GM12865 (cell line): ENCODE measurements around the gene FAM3C.
A peak's percentile ranks its signal among the peaks of the same experiment; 100 is the strongest.
"Not testable (repeated sequence)": the region's sequence is repeated elsewhere in the genome, so short reads cannot be mapped to it uniquely, and the experiment has no call there.

Source experiments
- DNase-seq: peaks from one replicate; pipeline ENCODE4 v3.0.0; 2010; ENCODE audit warnings: low read depth
- H3K4me3 ChIP-seq: 2 replicates; pipeline ENCODE4 v1.5.1; 2011; ENCODE audit warnings: mild to moderate bottlenecking, low read depth, low read length, control low read depth
- TF ChIP-seq, protein P1 (sequence below): IDR thresholded peaks from 2 replicates; pipeline ENCODE4 v1.5.1; 2011; ENCODE audit warnings: low read length, control low read depth, low read depth, inconsistent platforms; ENCODE audit not compliant: insufficient read depth; ENCODE audit errors: missing control alignments

FAM3C gene

DNA sequence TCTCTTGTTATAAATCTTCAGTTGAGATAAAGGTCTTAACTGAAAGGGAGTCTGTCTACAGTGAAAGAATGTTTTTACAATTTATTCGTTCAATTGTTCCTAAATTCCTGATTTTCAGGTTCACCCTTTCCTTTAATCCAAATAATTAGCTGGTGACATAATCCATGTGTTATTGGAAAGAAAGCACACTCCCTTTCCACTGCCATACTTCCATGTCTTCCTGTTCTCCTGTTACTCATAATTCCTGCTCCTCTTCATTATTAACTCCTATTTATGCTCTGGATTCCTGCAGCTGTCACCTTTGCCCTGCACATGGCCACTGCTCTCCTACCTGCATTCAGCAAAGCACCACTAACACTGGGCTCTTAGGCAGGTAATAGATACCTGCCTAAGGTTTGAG, 40.0 kb upstream of the FAM3C start:
- TF ChIP-seq, protein P1, sequence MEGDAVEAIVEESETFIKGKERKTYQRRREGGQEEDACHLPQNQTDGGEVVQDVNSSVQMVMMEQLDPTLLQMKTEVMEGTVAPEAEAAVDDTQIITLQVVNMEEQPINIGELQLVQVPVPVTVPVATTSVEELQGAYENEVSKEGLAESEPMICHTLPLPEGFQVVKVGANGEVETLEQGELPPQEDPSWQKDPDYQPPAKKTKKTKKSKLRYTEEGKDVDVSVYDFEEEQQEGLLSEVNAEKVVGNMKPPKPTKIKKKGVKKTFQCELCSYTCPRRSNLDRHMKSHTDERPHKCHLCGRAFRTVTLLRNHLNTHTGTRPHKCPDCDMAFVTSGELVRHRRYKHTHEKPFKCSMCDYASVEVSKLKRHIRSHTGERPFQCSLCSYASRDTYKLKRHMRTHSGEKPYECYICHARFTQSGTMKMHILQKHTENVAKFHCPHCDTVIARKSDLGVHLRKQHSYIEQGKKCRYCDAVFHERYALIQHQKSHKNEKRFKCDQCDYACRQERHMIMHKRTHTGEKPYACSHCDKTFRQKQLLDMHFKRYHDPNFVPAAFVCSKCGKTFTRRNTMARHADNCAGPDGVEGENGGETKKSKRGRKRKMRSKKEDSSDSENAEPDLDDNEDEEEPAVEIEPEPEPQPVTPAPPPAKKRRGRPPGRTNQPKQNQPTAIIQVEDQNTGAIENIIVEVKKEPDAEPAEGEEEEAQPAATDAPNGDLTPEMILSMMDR: no peak
- DNase-seq: no peak
- H3K4me3 ChIP-seq: no peak overlapping the region

DNA sequence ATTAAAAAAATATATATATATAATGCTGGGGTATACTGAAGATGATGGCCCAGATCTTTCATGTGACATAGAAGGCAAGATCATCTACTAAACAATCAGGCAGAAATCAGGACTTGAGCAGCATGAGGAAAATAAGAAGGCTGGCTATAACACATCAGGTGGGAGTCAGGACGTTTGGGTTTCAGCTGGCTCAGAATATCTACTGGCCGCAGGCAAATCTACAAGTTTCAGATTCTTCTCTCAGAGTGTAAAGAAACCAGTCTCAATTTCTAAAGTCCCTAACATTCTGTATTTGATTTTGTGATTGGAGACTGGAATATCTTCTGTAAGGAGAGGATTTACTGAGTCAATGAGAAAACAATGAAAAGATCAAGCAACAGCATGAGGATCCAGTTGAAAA, 37.7 kb upstream of the FAM3C start:
- H3K4me3 ChIP-seq: no peak overlapping the region
- TF ChIP-seq, protein P1: no peak

DNA sequence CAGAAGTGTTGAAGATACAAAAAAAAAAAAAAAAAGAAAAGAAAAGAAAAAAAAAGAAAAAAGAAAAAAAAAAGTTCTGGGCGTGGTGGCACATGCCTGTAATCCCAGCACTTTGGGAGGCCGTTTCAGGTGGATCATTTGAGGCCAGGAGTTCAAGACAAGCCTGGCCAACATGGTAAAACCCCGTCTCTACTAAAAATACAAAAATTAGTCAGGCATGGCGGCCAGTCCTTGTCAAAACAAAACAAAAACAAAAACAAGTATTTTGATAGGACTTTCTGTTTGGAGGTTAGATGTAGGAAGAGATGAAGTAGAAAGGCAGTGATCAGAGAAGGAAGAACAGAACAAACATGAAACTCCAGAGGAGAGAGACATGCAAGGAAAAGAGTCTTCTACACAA, 36.4 kb upstream of the FAM3C start:
- peak; percentile 61 for DNase-seq

More for the DNA sequence above, 37.7 kb upstream of the FAM3C start:
- DNase-seq: peak; percentile 55

DNA sequence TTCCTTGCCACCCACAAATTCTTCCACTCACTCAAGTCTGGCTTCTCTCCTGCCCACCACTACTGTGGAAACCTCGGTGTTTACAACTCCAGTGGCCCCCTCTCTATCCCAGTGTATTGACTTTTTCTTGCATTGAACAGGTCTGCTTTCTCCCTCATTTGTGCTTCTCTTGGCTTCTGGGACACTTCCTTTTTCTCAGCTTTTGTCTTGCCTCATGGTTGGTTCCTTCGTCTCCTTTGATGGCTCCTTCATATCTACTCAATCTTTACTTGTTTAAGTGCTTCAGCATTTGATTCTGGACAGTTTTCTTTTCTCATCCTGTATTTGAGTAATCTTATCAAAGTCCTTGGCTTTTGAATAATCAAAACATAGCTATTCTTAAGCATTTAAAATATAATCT, 35.9 kb upstream of the FAM3C start:
- DNase-seq: no peak
- TF ChIP-seq, protein P1: no peak
- H3K4me3 ChIP-seq: no peak overlapping the region

More for the DNA sequence above, 36.4 kb upstream of the FAM3C start:
- not testable (repeated sequence) for H3K4me3 ChIP-seq

DNA sequence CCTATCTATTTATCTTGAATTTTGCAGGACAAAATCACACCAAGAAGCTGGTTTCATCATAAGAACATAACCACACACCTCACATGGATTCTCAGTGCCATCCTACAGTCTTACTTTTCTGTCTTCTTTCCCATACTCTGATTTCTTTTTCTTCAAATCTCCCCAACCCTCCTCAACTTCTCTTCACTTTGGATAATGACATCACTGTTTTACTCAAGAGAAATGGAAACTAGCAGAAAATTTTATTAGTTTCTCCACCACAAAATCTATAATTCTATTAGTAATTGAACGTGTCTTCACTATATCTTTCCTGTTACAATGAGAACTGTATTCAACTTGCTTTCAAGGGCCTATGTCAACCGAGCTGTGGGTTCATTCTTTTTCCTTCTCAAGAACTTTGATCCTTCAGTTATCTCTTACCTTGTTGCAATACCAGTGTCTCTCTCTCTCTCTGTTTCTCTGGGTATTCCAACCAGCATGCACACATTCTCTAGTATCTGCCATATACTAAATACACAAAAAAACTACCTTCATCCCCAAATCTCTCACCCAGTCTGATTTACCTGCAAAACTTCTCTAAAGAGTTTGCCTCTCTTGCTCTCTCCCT, 35.4 kb upstream of the FAM3C start:
- DNase-seq: no peak
- TF ChIP-seq, protein P1: no peak
- H3K4me3 ChIP-seq: no peak overlapping the region

DNA sequence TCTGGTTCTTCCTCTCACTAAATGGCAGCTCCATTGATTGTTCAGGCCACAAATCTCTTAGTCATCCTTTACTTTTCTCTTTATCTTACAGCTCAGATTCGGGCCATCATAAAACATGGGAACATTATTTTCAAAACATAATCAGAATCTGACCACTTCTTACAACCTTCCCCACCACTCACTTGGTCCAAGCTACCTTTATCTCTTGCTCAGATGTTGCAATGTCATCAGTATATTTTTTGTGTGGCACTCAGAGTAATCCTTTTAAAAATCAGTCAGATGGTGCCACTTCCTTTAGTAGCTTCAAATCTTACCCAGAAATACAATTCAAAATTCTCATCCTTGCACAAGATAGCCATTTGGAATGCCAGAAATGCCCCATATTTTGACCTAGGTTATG, 34.5 kb upstream of the FAM3C start:
- H3K4me3 ChIP-seq: no peak overlapping the region
- no peak for DNase-seq
- TF ChIP-seq, protein P1: no peak

DNA sequence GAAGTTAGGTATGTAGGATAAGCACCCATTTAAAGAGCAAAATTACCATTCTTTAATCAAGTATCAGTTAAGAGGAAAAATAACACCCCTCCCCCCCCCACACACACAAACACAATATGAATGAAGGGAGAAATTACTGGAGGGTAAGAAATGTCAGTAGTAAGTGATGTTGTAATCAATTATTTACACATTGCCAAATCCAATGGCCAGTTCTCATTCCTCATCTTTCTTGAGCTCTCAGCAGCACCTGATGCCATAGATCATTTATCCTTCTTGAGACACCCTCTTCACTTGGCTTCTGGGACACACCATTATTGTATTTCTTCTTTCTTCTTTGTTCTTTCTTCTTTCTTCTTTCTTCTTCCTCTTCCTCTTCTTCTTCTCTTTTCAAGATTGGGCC, 33.7 kb upstream of the FAM3C start:
- H3K4me3 ChIP-seq: no peak overlapping the region
- no peak for DNase-seq
- TF ChIP-seq, protein P1: no peak
